IMR-90 (cell line): ENCODE data around the gene NRXN2. TPM values are rescaled to one million over a fixed set of nuclear protein-coding genes. Genes with fewer than 3 reads are reported as not detected.

Experiments
- ATAC-seq: fragments of 200-7000 bp; cut with Tn5 transposase; 2 replicates; pipeline ENCODE4 v1.9.1; 2020; ENCODE audit warnings: low read depth, mild to moderate bottlenecking, moderate library complexity
- BruUV-seq: library from RNA; stranded (reverse); fragments of 400-500 nt; replicated peaks from 2 replicates; lab custom pipeline; 2021; lab: Mats Ljungman, UMichigan
- CTCF ChIA-PET: fragments of 300-600 bp; formaldehyde crosslinking; extraction: SDS; loops from one replicate; lab custom pipeline; 2021; ENCODE audit warnings: antibody characterized with exemption; lab: Yijun Ruan, JAX
- POLR2A ChIA-PET: fragments of 300-600 bp; sonication (Branson Sonifier 250); formaldehyde crosslinking; loops from one replicate; lab custom pipeline; 2022; ENCODE audit warnings: antibody characterized with exemption; ENCODE audit not compliant: unreplicated experiment; lab: Charles Lee
- DNase-seq: peaks from one replicate; pipeline ENCODE4 v3.0.0; 2013
- H2AFZ ChIP-seq: replicated peaks from 2 replicates; pipeline ENCODE3; 2013; ENCODE audit warnings: low read length, mild to moderate bottlenecking; ENCODE audit not compliant: poor library complexity
- H2AK5ac ChIP-seq: 2 replicates; pipeline ENCODE4 v1.6.1; 2013; ENCODE audit warnings: low read depth, low read length, inconsistent platforms
- H2AK9ac ChIP-seq: replicated peaks from 2 replicates; pipeline ENCODE3; 2013; ENCODE audit warnings: mild to moderate bottlenecking, low read depth, low read length, moderate library complexity; ENCODE audit not compliant: poor library complexity
- H2BK120ac ChIP-seq: 2 replicates; pipeline ENCODE4 v1.6.1; 2013; ENCODE audit warnings: low read depth, low read length, inconsistent platforms
- H2BK15ac ChIP-seq: 3 replicates; pipeline ENCODE4 v1.6.1; 2013; ENCODE audit warnings: low read depth, low read length, inconsistent platforms
- H2BK20ac ChIP-seq: 2 replicates; pipeline ENCODE4 v1.6.1; 2013; ENCODE audit warnings: low read depth, mild to moderate bottlenecking, inconsistent platforms, low read length, moderate library complexity
- H2BK5ac ChIP-seq: 2 replicates; pipeline ENCODE4 v1.6.1; 2013; ENCODE audit warnings: mild to moderate bottlenecking, low read depth, low read length, inconsistent platforms; ENCODE audit not compliant: poor library complexity, severe bottlenecking
- H3K14ac ChIP-seq: replicated peaks from 2 replicates; pipeline ENCODE4 v1.6.1; 2013; ENCODE audit warnings: low read depth, low read length, inconsistent platforms
- H3K18ac ChIP-seq: 2 replicates; pipeline ENCODE4 v1.6.1; 2013; ENCODE audit warnings: low read depth, low read length, control low read depth
- H3K23ac ChIP-seq: 2 replicates; pipeline ENCODE4 v1.6.1; 2013; ENCODE audit warnings: low read depth, low read length, inconsistent platforms
- H3K27ac ChIP-seq: 2 replicates; pipeline ENCODE4 v1.5.1; 2013; ENCODE audit warnings: mild to moderate bottlenecking, control low read depth, low read length; ENCODE audit not compliant: insufficient read depth
- H3K27me3 ChIP-seq: 2 replicates; pipeline ENCODE4 v1.6.1; 2013; ENCODE audit warnings: low read length; ENCODE audit not compliant: control insufficient read depth, insufficient read depth
- H3K36me3 ChIP-seq: 2 replicates; pipeline ENCODE4 v1.6.1; 2013; ENCODE audit warnings: low read length, mixed read lengths; ENCODE audit not compliant: control insufficient read depth, insufficient read depth
- H3K4ac ChIP-seq: 2 replicates; pipeline ENCODE4 v1.6.1; 2013; ENCODE audit warnings: low read depth, low read length, inconsistent platforms
- H3K4me1 ChIP-seq: 2 replicates; pipeline ENCODE4 v1.6.1; 2013; ENCODE audit warnings: low read length, mixed read lengths; ENCODE audit not compliant: control insufficient read depth, insufficient read depth
- H3K4me2 ChIP-seq: 2 replicates; pipeline ENCODE4 v1.6.1; 2013; ENCODE audit warnings: low read depth, mild to moderate bottlenecking, control low read depth, low read length, moderate library complexity
- H3K4me3 ChIP-seq: 2 replicates; pipeline ENCODE4 v1.5.1; 2013; ENCODE audit warnings: low read depth, mild to moderate bottlenecking, control low read depth, low read length, moderate library complexity; ENCODE audit not compliant: insufficient read depth
- H3K56ac ChIP-seq: 2 replicates; pipeline ENCODE4 v1.6.1; 2013; ENCODE audit warnings: low read length, inconsistent platforms; ENCODE audit not compliant: insufficient read depth; ENCODE audit errors: extremely low read depth
- H3K79me1 ChIP-seq, 2 experiments: 2 replicates each; pipeline ENCODE4 v1.6.1; 2013; ENCODE audit warnings: low read length in 2 of 2, inconsistent platforms in 1 of 2, low read depth in 1 of 2
- H3K9ac ChIP-seq: 2 replicates; pipeline ENCODE4 v1.6.1; 2013; ENCODE audit warnings: low read depth, low read length, control low read depth
- H3K9me1 ChIP-seq: 2 replicates; pipeline ENCODE4 v1.6.1; 2013; ENCODE audit warnings: low read length, inconsistent platforms; ENCODE audit not compliant: insufficient read depth
- H3K9me3 ChIP-seq: 2 replicates; pipeline ENCODE4 v1.6.1; 2013; ENCODE audit warnings: low read length; ENCODE audit not compliant: control insufficient read depth, insufficient read depth
- H4K20me1 ChIP-seq: 2 replicates; pipeline ENCODE4 v1.6.1; 2013; ENCODE audit warnings: low read length, inconsistent platforms; ENCODE audit not compliant: insufficient read depth
- H4K5ac ChIP-seq: 2 replicates; pipeline ENCODE4 v1.6.1; 2013; ENCODE audit warnings: mild to moderate bottlenecking, low read depth, low read length, control low read depth
- H4K8ac ChIP-seq, 2 experiments: 2 replicates each; pipeline ENCODE4 v1.6.1; 2013; ENCODE audit warnings: low read depth in 2 of 2, low read length in 2 of 2, control low read depth in 1 of 2, inconsistent platforms in 1 of 2
- H4K91ac ChIP-seq: 2 replicates; pipeline ENCODE4 v1.6.1; 2013; ENCODE audit warnings: low read depth, low read length, inconsistent platforms; ENCODE audit not compliant: insufficient read depth
- BHLHE40 ChIP-seq: fragments of 150-350 bp; IDR thresholded peaks from 2 replicates; pipeline ENCODE4 v1.6.1; 2016; ENCODE audit warnings: mild to moderate bottlenecking, low read depth, low read length
- CEBPB ChIP-seq: IDR thresholded peaks from 2 replicates; pipeline ENCODE4 v1.6.1; 2012; ENCODE audit warnings: low read depth, low read length, improper control_type of control experiment
- FOS ChIP-seq: fragments of 150-350 bp; IDR thresholded peaks from 2 replicates; pipeline ENCODE4 v1.6.1; 2016; ENCODE audit warnings: low read depth, low read length
- MAFK ChIP-seq: IDR thresholded peaks from 2 replicates; pipeline ENCODE4 v1.6.1; 2012; ENCODE audit warnings: low read depth, low read length, improper control_type of control experiment
- MAZ ChIP-seq: IDR thresholded peaks from 2 replicates; pipeline ENCODE4 v1.6.1; 2012; ENCODE audit warnings: low read depth, mild to moderate bottlenecking, low read length, improper control_type of control experiment, moderate library complexity, borderline replicate concordance
- MXI1 ChIP-seq: IDR thresholded peaks from 2 replicates; pipeline ENCODE4 v1.6.1; 2012; ENCODE audit warnings: low read depth, mild to moderate bottlenecking, low read length, moderate library complexity, borderline replicate concordance
- NFE2L2 ChIP-seq: fragments of 150-350 bp; IDR thresholded peaks from 2 replicates; pipeline ENCODE4 v1.6.1; 2016; ENCODE audit warnings: low read depth, mild to moderate bottlenecking, low read length
- POLR2A ChIP-seq: IDR thresholded peaks from 2 replicates; pipeline ENCODE4 v1.6.1; 2012; ENCODE audit warnings: mild to moderate bottlenecking, low read depth, low read length
- RAD21 ChIP-seq: IDR thresholded peaks from 2 replicates; pipeline ENCODE4 v1.6.1; 2012; ENCODE audit warnings: low read length, improper control_type of control experiment
- RCOR1 ChIP-seq: IDR thresholded peaks from 2 replicates; pipeline ENCODE4 v1.6.1; 2012; ENCODE audit warnings: mild to moderate bottlenecking, low read length, improper control_type of control experiment; ENCODE audit not compliant: insufficient replicate concordance
- RFX5 ChIP-seq: IDR thresholded peaks from 2 replicates; pipeline ENCODE4 v1.8.0; 2012; ENCODE audit warnings: low read depth, mild to moderate bottlenecking, low read length, moderate library complexity
- SMC3 ChIP-seq: fragments of 150-350 bp; IDR thresholded peaks from 2 replicates; pipeline ENCODE4 v1.6.1; 2016; ENCODE audit warnings: low read depth, mild to moderate bottlenecking, antibody characterized with exemption, low read length, moderate library complexity
- WGBS, 2 experiments: methylation state at CpG; one replicate each; pipeline versions ENCODE4 v1.1.5 to v1.1.7; 2013; ENCODE audit warnings: missing lambda C conversion rate in 2 of 2; ENCODE audit not compliant: insufficient read length in 1 of 2; ENCODE audit errors: extremely low coverage in 2 of 2; 5-methylcytosine and 5-hydroxymethylcytosine counted together
- dilution Hi-C: fragments of 300-500 bp; cut with HindIII; formaldehyde crosslinking; loops from one replicate; pipeline ENCODE4 v1.14.3; 2018; ENCODE audit warnings: low sequenced_read_pairs; ENCODE audit not compliant: unreplicated experiment
- in situ Hi-C: fragments of 300-500 bp; cut with MboI; formaldehyde crosslinking; loops from 3 replicates; pipeline ENCODE4 v1.14.3; 2019; ENCODE audit warnings: low sequenced_read_pairs, inconsistent platforms, mixed read lengths
- intact Hi-C: fragments of 100-400 bp; cut with micrococcal nuclease; formaldehyde crosslinking; loops from 2 replicates; pipeline ENCODE4 v1.10.0; 2022
- polyA plus RNA-seq, 3 experiments: library from polyadenylated mRNA; depleted of rRNA; stranded (reverse); fragments of >200 nt; gene quantifications; 2 replicates each; pipeline ENCODE4 v1.2.3, GENCODE V29; 2012; ENCODE audit warnings: low replicate concordance in 1 of 3
- total RNA-seq: library from RNA; depleted of rRNA; stranded (reverse); fragments of >200 nt; gene quantifications from 2 replicates; pipeline ENCODE4 v1.2.3, GENCODE V29; 2012
- TF ChIP-seq, protein P1 (sequence below): fragments of 150-350 bp; IDR thresholded peaks from 2 replicates; pipeline ENCODE4 v1.6.1; 2016; ENCODE audit warnings: low read depth, mild to moderate bottlenecking, low read length, moderate library complexity, borderline replicate concordance

The NRXN2 gene
- total and polyA plus RNA-seq, 2 of the 4 experiments (the other 2 are of a cell fraction) = 0.18 to 0.22 TPM

DNA sequence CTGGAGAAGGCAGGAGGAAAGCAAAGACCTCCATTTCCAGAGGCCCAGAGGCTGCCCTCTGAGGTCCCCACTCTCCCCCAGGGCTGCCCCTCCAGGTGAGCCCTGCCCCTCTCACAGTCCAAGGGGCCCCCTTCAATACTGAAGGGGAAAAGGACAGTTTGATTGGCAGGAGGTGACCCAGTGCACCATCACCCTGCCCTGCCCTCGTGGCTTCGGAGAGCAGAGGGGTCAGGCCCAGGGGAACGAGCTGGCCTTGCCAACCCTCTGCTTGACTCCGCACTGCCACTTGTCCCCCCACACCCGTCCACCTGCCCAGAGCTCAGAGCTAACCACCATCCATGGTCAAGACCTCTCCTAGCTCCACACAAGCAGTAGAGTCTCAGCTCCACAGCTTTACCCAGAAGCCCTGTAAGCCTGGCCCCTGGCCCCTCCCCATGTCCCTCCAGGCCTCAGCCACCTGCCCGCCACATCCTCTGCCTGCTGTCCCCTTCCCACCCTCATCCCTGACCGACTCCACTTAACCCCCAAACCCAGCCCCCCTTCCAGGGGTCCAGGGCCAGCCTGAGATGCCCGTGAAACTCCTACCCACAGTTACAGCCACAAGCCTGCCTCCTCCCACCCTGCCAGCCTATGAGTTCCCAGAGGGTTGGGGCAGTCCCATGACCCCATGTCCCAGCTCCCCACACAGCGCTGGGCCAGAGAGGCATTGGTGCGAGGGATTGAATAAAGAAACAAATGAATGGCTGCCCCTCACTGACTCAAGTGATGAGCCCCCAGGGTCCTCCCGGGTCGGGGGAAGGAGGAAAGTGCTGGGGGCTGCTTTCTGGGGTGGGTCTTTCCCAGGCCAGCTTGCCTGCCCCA, 121.2 kb downstream of the NRXN2 start (continued):
- TF ChIP-seq CEBPB = no peak

DNA sequence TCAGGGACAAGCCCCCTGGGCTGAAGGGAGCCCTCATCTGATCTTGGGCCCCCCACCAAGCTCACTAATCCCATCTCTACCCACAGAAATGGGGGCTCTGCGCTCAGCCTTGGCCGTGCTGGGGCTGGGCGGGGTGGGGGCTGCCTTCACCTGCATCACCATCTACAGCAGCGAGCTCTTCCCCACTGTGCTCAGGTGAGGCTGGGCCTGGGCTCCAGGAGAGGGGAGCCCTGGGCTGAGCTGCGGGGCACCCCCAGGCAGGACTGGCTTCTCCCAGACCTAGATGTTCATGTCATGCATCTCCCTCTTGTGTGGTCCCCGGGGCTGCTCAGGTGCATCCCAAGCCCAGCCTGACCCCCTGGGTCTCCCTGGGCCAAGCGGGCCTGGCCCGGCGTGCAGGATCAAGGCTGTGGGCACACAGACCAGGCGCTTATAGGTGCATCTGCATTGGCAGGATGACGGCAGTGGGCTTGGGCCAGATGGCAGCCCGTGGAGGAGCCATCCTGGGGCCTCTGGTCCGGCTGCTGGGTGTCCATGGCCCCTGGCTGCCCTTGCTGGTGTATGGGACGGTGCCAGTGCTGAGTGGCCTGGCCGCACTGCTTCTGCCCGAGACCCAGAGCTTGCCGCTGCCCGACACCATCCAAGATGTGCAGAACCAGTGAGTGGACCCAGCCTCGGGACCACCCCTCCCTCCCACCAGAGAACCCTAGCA, 122.6 kb downstream of the NRXN2 start:
- dilution Hi-C loops = no loop called here
- Histone ChIP-seq H2BK120ac (no peak overlapping the region), H3K9me3 (peaks cover 3% of the 10 kb centered on the region; the same call in 1 of the 2 replicates), H3K4me2 (no peak overlapping the region), H3K27ac (no peak overlapping the region), H3K79me1 (no peaks in the 10 kb centered on the region), H3K4me3 (no peak overlapping the region), H3K36me3 (no peaks in the 10 kb centered on the region), H3K18ac (no peak overlapping the region), H3K4me1 (no peaks in the 10 kb centered on the region), H3K14ac (no peak overlapping the region), H3K4ac (no peak overlapping the region), H3K23ac (no peak overlapping the region), H3K9ac (no peak overlapping the region), H2AFZ (no peak overlapping the region), H2AK5ac (no peak overlapping the region), H2AK9ac (no peak overlapping the region), H4K5ac (no peak overlapping the region), H3K9me1 (no peaks in the 10 kb centered on the region), H4K91ac (no peak overlapping the region), H2BK5ac (no peak overlapping the region), H4K20me1 (no peaks in the 10 kb centered on the region), H3K27me3 (peaks cover 25% of the 10 kb centered on the region), H2BK15ac (no peak overlapping the region), H4K8ac (no peak overlapping the region), H3K56ac (no peak overlapping the region), H2BK20ac (no peak overlapping the region)
- WGBS, 2 experiments = 64% methylated on average over 12 of the region's 19 CpGs; no CpG with 5 or more reads in 1 of the 2 experiments
- no TSS peak for BruUV-seq
- no peak for DNase-seq
- POLR2A ChIA-PET = no interaction called here
- CTCF ChIA-PET = no interaction called here
- intact Hi-C loops = no loop called here
- in situ Hi-C loops = no loop called here
- no peak for ATAC-seq
- no peak for TF ChIP-seq MAFK
- TF ChIP-seq POLR2A = no peak
- TF ChIP-seq FOS = no peak
- TF ChIP-seq SMC3 = no peak
- no peak for TF ChIP-seq RAD21
- TF ChIP-seq NFE2L2 = no peak
- TF ChIP-seq RCOR1 = no peak
- no peak for TF ChIP-seq MXI1
- no peak for TF ChIP-seq BHLHE40
- TF ChIP-seq, protein P1, sequence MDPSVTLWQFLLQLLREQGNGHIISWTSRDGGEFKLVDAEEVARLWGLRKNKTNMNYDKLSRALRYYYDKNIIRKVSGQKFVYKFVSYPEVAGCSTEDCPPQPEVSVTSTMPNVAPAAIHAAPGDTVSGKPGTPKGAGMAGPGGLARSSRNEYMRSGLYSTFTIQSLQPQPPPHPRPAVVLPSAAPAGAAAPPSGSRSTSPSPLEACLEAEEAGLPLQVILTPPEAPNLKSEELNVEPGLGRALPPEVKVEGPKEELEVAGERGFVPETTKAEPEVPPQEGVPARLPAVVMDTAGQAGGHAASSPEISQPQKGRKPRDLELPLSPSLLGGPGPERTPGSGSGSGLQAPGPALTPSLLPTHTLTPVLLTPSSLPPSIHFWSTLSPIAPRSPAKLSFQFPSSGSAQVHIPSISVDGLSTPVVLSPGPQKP = no peak
- TF ChIP-seq CEBPB = no peak
- no peak for TF ChIP-seq RFX5
- no peak for TF ChIP-seq MAZ
